NCI-H69 (cell line): ENCODE data around the gene MYO1D.
"Not testable (repeated sequence)": the region's sequence is repeated elsewhere in the genome, so short reads cannot be mapped to it uniquely, and the experiment has no call there.

Experiments used
- DNase-seq: peaks from one replicate; lab custom pipeline; 2025; lab: John Stamatoyannopoulos, UW

Gene MYO1D

GRCh38 chr17:32894245-32894644, 17.3 kb upstream of the MYO1D start:
- DNase-seq = no peak

GRCh38 chr17:32887410-32887809, 10.5 kb upstream of the MYO1D start:
- DNase-seq = not testable (repeated sequence)

- not testable (repeated sequence) for DNase-seq
Observed at GRCh38 chr17:32886951-32887350, 10.0 kb upstream of the MYO1D start.

- DNase-seq = no peak
Observed at GRCh38 chr17:32882734-32883133, 5.8 kb upstream of the MYO1D start.

- DNase-seq = no peak
Observed at GRCh38 chr17:32882029-32882428, 5.1 kb upstream of the MYO1D start.

GRCh38 chr17:32880671-32881453, 3.9 kb upstream of the MYO1D start:
- peak; percentile 32 for DNase-seq

- no peak for DNase-seq
Observed at GRCh38 chr17:32879134-32879533, 2.2 kb upstream of the MYO1D start.

- DNase-seq = no peak
Observed at GRCh38 chr17:32878211-32878610, 1.3 kb upstream of the MYO1D start.

GRCh38 chr17:32877164-32877764, 340 bp upstream of the MYO1D start:
- peak; percentile 96 for DNase-seq

GRCh38 chr17:32875923-32876416, 954 bp downstream of the MYO1D start:
- DNase-seq = no peak

- DNase-seq = no peak
Observed at GRCh38 chr17:32875230-32875917, 1.6 kb downstream of the MYO1D start.

- DNase-seq = no peak
Observed at GRCh38 chr17:32873114-32873513, 3.8 kb downstream of the MYO1D start.

- no peak for DNase-seq
Observed at GRCh38 chr17:32871746-32872145, 5.2 kb downstream of the MYO1D start.

- no peak for DNase-seq
Observed at GRCh38 chr17:32870969-32871368, 6.0 kb downstream of the MYO1D start.

GRCh38 chr17:32870027-32870670, 6.8 kb downstream of the MYO1D start:
- no peak for DNase-seq

GRCh38 chr17:32869345-32870026, 7.4 kb downstream of the MYO1D start:
- DNase-seq = peak; percentile 11

- no peak for DNase-seq
Observed at GRCh38 chr17:32865141-32865540, 11.8 kb downstream of the MYO1D start.

- DNase-seq = no peak
Observed at GRCh38 chr17:32863559-32863958, 13.4 kb downstream of the MYO1D start.

- no peak for DNase-seq
Observed at GRCh38 chr17:32862940-32863339, 14.0 kb downstream of the MYO1D start.

GRCh38 chr17:32861981-32862380, 14.9 kb downstream of the MYO1D start:
- DNase-seq = no peak

- DNase-seq = no peak
Observed at GRCh38 chr17:32859857-32860525, 16.9 kb downstream of the MYO1D start.
